NT2/D1 (cell line): ENCODE results near the gene SCG5.

Experiments used
- SUZ12 ChIP-seq: IDR thresholded peaks from 2 replicates; pipeline ENCODE4 v1.6.1; 2011; ENCODE audit not compliant: insufficient read length, insufficient read depth; ENCODE audit errors: extremely low read depth
- YY1 ChIP-seq: IDR thresholded peaks from 2 replicates; pipeline ENCODE4 v1.6.1; 2011; ENCODE audit not compliant: insufficient read length, insufficient read depth
- ZNF274 ChIP-seq: IDR thresholded peaks from 2 replicates; pipeline ENCODE4 v1.6.1; 2011; ENCODE audit warnings: mild to moderate bottlenecking, low read depth, low read length

DNA sequence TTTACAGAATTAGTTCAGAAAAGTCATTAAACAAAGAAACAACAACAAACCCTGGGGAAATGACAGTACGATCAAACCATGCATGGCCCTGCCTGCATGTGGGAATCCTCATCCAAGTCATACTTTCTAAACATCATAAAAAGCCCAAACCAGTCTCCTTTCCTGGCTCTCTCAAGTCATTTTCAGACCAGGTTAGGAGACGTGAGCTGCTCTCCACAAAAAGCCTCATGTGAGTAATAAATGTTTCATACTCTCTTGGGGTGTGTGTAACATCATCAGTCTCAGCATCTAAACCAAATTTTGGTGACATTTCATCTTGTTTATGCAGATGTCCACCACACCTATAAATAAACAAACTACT lies 95.2 kb downstream of the SCG5 start:
- TF ChIP-seq SUZ12 (no peak), YY1 (no peak), ZNF274 (no peak)
